GM21526 (cell line): Measurements from ENCODE around the gene MEF2D.

Experiments
- ATAC-seq: cut with Tn5 transposase; IDR thresholded peaks from one replicate; pipeline ENCODE4 v1.9.1; 2021; ENCODE audit warnings: moderate library complexity; ENCODE audit not compliant: unreplicated experiment, low FRiP score

The MEF2D gene

GRCh38 chr1:156500543-156500792 lies at the start of gene MEF2D:
TSS of gene MEF2D (minus strand) at chr1:156500775. CDS start at chr1:156483292, 17,483 bp downstream.
- peak; percentile 6 for ATAC-seq

- no peak for ATAC-seq
Observed at GRCh38 chr1:156550346-156550745, 49.8 kb upstream of the MEF2D start.

GRCh38 chr1:156549831-156550230 lies 49.3 kb upstream of the MEF2D start:
- no peak for ATAC-seq

- no peak for ATAC-seq
Observed at GRCh38 chr1:156549390-156549789, 48.8 kb upstream of the MEF2D start.

GRCh38 chr1:156547982-156548381 lies 47.4 kb upstream of the MEF2D start:
- ATAC-seq: no peak

GRCh38 chr1:156547434-156547833 lies 46.9 kb upstream of the MEF2D start:
- no peak for ATAC-seq

- ATAC-seq: no peak
Observed at GRCh38 chr1:156546267-156546666, 45.7 kb upstream of the MEF2D start.

GRCh38 chr1:156544592-156545102 lies 44.1 kb upstream of the MEF2D start:
- ATAC-seq: no peak

GRCh38 chr1:156543066-156543465 lies 42.5 kb upstream of the MEF2D start:
- no peak for ATAC-seq

GRCh38 chr1:156540955-156541354 lies 40.4 kb upstream of the MEF2D start:
- no peak for ATAC-seq

GRCh38 chr1:156539818-156540355 lies 39.3 kb upstream of the MEF2D start:
- ATAC-seq: no peak

- no peak for ATAC-seq
Observed at GRCh38 chr1:156538711-156539440, 38.3 kb upstream of the MEF2D start.

- no peak for ATAC-seq
Observed at GRCh38 chr1:156537027-156537426, 36.5 kb upstream of the MEF2D start.

- ATAC-seq: no peak
Observed at GRCh38 chr1:156534424-156535060, 34.0 kb upstream of the MEF2D start.

GRCh38 chr1:156533568-156534220 lies 33.1 kb upstream of the MEF2D start:
- no peak for ATAC-seq

- no peak for ATAC-seq
Observed at GRCh38 chr1:156532374-156532773, 31.8 kb upstream of the MEF2D start.

GRCh38 chr1:156530006-156530405 lies 29.4 kb upstream of the MEF2D start:
- ATAC-seq: no peak

GRCh38 chr1:156528875-156529425 lies 28.4 kb upstream of the MEF2D start:
- no peak for ATAC-seq

- ATAC-seq: no peak
Observed at GRCh38 chr1:156528231-156528630, 27.7 kb upstream of the MEF2D start.

GRCh38 chr1:156527584-156527983 lies 27.0 kb upstream of the MEF2D start:
- no peak for ATAC-seq

GRCh38 chr1:156525856-156526489 lies 25.4 kb upstream of the MEF2D start:
- ATAC-seq: no peak
